ENCODE measurements around the gene ADGRL3.
A peak's percentile ranks its signal among the peaks of the same experiment; 100 is the strongest.

The ADGRL3 gene

GRCh38 chr4:61521451-61521850, 321.3 kb downstream of the ADGRL3 start:
- DNase-seq (ENCODE audit: low spot score), result no peak
- in situ Hi-C loops (cut with MboI; ENCODE audit: low pct_unique_long_range_greater_than_20kb, low sequenced_read_pairs, unreplicated experiment), result no loop called here
- TF ChIP-seq, protein P1, sequence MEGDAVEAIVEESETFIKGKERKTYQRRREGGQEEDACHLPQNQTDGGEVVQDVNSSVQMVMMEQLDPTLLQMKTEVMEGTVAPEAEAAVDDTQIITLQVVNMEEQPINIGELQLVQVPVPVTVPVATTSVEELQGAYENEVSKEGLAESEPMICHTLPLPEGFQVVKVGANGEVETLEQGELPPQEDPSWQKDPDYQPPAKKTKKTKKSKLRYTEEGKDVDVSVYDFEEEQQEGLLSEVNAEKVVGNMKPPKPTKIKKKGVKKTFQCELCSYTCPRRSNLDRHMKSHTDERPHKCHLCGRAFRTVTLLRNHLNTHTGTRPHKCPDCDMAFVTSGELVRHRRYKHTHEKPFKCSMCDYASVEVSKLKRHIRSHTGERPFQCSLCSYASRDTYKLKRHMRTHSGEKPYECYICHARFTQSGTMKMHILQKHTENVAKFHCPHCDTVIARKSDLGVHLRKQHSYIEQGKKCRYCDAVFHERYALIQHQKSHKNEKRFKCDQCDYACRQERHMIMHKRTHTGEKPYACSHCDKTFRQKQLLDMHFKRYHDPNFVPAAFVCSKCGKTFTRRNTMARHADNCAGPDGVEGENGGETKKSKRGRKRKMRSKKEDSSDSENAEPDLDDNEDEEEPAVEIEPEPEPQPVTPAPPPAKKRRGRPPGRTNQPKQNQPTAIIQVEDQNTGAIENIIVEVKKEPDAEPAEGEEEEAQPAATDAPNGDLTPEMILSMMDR (IDR thresholded peaks at IDR 0.05; ENCODE audit: extremely low read depth, insufficient read depth, missing control alignments), result no peak

DNA sequence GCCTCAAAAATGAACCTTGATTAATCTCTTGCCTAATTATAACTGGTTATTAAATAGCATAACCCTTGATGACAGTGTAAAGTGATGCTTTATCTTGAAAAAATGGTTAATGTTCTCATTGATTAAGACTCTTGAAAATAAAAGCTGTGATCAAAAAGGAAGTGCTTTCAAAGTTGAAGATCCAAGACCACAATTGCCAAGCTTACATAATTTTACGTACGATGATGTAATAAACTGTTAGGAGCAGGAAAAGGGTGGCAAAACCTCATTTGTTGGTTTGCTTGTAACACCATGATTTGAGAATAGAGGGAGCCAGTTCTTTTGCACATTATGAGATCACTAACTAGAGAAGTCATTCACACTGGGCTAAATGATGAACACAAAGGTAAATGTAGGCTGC, 322.2 kb downstream of the ADGRL3 start:
- in situ Hi-C loops (cut with MboI; ENCODE audit: low pct_unique_long_range_greater_than_20kb, low sequenced_read_pairs, unreplicated experiment), result no loop called here
- no peak for DNase-seq (ENCODE audit: low spot score)
- TF ChIP-seq, protein P1 (IDR thresholded peaks at IDR 0.05; ENCODE audit: extremely low read depth, insufficient read depth, missing control alignments), result no peak

DNA sequence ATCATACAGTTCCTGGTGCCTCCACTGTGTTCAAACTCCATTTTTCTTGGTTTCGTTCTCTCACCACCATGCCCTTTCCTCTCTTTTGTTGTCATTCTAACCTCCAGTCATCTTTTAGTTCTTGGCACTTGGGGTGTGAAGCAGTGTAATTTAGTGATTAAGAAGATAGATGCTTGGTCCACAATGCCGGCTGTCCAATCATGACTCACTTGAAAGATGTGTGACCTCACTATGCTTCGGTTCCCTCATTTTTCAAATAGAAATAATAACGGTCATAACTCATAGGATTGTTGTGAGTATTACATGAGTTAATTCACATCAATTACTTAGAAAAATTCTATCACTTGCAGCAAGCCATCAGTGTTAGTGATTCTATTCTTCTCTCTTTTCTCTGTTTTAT, 327.8 kb downstream of the ADGRL3 start:
- in situ Hi-C loops (cut with MboI; ENCODE audit: low pct_unique_long_range_greater_than_20kb, low sequenced_read_pairs, unreplicated experiment), result no loop called here
- TF ChIP-seq, protein P1 (IDR thresholded peaks at IDR 0.05; ENCODE audit: extremely low read depth, insufficient read depth, missing control alignments), result no peak
- no peak for DNase-seq (ENCODE audit: low spot score)

GRCh38 chr4:61528595-61528994, 328.5 kb downstream of the ADGRL3 start:
- TF ChIP-seq, protein P1 (IDR thresholded peaks at IDR 0.05; ENCODE audit: extremely low read depth, insufficient read depth, missing control alignments), result no peak
- DNase-seq (ENCODE audit: low spot score), result no peak
- in situ Hi-C loops (cut with MboI; ENCODE audit: low pct_unique_long_range_greater_than_20kb, low sequenced_read_pairs, unreplicated experiment), result no loop called here

GRCh38 chr4:61531188-61531587, 331.1 kb downstream of the ADGRL3 start:
- DNase-seq (ENCODE audit: low spot score), result no peak
- in situ Hi-C loops (cut with MboI; ENCODE audit: low pct_unique_long_range_greater_than_20kb, low sequenced_read_pairs, unreplicated experiment), result no loop called here

GRCh38 chr4:61532336-61533000, 332.3 kb downstream of the ADGRL3 start:
- TF ChIP-seq, protein P1 (IDR thresholded peaks at IDR 0.05; ENCODE audit: extremely low read depth, insufficient read depth, missing control alignments), result no peak
- peak; percentile 23 for DNase-seq (ENCODE audit: low spot score)
- in situ Hi-C loops (cut with MboI; ENCODE audit: low pct_unique_long_range_greater_than_20kb, low sequenced_read_pairs, unreplicated experiment), result no loop called here

More at GRCh38 chr4:61531188-61531587, 331.1 kb downstream of the ADGRL3 start:
- TF ChIP-seq, protein P1 (IDR thresholded peaks at IDR 0.05; ENCODE audit: extremely low read depth, insufficient read depth, missing control alignments), result no peak
